Measurements from ENCODE around the gene THSD1.
"Not testable (repeated sequence)": the region's sequence is repeated elsewhere in the genome, so short reads cannot be mapped to it uniquely, and the experiment has no call there.

THSD1 gene

DNA sequence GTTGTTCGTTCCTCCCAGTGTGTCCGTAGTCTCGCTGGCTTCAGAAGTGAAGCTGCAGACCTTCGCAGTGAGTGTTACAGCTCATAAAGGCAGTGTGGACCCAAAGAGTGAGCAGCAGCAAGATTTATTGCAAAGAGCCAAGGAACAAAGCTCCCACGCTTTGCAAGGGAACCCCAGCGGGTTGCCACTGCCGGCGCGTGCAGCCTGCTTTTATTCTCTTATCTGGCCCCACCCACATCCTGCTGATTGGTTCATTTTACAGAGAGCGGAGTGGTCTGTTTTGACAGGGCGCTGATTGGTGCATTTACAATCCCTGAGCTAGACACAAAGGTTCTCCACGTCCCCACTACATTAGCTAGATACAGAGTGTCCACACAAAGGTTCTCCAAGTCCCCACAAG is 1.5 kb upstream of the THSD1 start:
- not testable (repeated sequence) for DNase-seq

GRCh38 chr13:52406629-52407028 is 657 bp upstream of the THSD1 start:
- no peak for DNase-seq

DNA sequence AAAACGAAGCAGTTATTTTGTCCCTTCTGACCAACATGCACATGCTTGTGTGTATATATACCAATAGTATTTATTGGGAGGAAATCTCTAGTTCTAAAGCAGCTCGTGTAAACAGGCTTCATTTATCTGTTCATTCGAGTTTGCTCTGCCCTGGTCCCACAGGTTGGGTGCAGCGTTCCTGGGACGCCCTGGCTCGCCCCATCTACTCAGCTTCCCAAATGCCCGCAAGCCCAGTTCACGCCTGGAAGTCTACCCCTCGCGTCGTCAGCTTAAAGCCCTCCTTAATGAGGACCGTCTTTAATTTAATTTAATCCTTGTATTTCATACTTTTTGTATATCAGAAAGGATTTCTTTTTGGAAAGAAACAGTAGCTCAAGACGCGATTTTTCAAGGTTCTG is 604 bp downstream of the THSD1 start:
- no peak for DNase-seq

DNA sequence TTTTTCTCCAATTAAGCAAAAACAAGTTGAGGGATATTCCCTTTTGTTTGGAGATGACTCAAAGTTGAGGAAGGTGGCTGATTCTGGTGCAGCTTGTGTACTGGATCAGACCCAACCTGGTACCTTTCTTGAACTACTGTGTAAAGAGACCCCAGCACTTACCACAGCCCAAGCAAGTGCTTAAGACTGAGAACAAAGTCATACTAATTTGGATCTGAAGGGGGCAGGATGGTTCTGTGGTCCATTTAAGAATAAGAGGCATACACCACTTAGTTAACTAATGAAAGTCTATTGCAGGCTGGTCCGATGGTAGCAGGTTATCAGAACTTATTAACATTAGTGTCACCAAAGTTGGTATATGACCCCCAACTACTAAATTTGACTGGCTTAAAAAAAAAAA is 6.3 kb downstream of the THSD1 start:
- DNase-seq, result no peak

DNA sequence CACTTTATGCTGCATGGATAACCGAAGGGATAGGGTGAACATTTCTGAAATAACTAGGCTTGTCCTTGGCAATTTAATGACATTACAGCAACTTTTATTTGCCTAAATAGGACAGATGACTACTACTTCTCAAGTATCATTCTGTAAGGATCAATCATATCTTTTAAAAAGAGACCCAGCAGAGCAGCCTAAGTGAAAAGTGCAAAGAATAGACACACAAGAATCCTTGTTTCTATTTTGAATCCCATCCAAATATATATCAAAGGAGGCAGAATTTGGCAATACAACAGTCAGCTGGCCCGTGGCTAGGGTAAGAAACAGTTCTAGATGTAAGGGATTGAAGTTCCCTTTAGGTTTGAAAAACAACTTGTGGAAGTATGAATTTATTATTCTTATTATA is 6.9 kb downstream of the THSD1 start:
- DNase-seq, result no peak

DNA sequence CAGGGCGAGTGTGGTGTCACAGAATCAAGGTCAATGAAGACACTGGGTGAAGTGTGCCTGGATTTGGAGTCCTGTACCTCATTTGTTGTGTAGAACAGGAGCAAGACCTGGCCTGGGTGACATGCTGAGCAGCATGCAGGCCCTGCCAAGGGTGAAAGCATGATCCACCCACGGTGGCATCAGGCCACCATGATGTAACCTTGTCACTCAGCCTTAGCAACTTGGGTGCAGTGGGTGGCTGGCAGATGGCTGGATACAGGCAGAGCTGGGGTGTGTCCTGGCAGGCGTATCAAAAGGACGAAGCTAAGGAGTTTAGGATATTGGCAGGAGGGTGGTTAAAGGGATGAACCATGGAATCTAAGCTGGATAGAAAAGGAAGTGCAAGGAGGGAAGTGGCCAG is 10.3 kb downstream of the THSD1 start:
- DNase-seq, result no peak

GRCh38 chr13:52394586-52394985 is 11.4 kb downstream of the THSD1 start:
- no peak for DNase-seq

DNA sequence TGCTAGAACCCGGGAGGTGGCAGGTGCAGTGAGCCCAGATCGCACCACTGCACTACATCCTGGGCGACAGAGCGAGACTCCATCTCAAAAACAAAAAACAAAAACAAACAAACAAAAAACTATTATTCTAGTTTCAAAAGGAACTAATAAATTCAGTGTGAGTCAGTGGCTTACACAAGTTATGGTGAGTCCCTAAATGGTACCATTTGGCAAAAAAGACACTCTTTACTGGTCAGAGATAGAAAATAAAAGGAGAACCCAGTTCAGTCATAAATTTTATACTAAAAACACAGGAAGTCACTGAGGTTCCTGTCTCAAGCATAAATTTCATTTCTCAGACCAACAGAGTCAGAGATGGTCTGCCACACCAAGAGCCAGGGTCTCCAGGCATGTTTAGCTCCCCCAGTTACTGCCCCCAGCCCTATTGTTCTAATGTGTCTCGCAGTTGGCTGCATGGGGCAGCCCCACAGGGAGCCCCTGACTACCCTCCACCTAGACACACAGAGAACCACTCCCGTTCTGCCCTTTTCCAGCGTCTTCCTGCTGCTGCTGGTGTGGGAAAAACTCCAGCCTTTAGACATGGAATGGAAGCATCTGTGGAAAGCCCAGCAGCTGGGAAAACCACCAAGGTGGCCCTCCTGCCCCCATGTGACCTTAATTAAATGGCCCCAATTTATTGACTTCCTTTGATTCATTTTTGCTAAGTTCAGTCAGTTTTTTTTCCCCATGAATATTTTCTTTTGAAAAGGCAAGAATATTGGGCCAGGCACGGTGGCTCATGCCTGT is 12.2 kb downstream of the THSD1 start:
- DNase-seq, result no peak

- DNase-seq, result no peak
These were observed 18.3 kb downstream of the THSD1 start for GRCh38 chr13:52387721-52388120.

GRCh38 chr13:52385870-52386269 is 20.1 kb downstream of the THSD1 start:
- no peak for DNase-seq

- DNase-seq, result no peak
These were observed 22.6 kb downstream of the THSD1 start for GRCh38 chr13:52383366-52383765.

GRCh38 chr13:52378312-52378711 is 27.7 kb downstream of the THSD1 start:
- no peak for DNase-seq

GRCh38 chr13:52377898-52378297 is 28.1 kb downstream of the THSD1 start:
- DNase-seq, result no peak

DNA sequence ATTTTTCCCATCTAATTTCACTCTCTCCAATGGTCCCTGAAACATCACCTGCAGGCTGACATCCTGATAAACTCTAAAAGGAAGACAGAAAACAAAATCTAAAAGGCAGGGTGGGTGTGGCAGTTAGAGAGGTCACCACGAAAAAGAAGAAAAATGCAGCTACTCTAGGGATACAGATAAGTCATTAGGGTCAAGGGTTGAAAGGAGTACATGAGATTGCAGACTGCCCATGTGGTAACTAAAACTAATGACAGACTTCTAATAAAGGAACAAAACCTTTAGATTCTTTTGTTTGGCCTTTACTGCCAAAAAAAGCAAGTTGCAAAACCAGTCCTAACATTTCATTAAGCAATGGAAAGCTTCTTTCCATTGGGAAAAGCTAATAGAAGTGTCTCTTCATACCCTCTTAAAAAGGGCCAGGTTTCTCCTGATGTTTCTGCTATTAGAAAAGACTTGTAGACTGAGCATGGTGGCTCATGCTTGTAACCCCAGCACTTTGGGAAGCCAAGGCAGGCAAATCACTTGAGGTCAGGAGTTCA is 31.0 kb downstream of the THSD1 start:
- DNase-seq, result no peak

DNA sequence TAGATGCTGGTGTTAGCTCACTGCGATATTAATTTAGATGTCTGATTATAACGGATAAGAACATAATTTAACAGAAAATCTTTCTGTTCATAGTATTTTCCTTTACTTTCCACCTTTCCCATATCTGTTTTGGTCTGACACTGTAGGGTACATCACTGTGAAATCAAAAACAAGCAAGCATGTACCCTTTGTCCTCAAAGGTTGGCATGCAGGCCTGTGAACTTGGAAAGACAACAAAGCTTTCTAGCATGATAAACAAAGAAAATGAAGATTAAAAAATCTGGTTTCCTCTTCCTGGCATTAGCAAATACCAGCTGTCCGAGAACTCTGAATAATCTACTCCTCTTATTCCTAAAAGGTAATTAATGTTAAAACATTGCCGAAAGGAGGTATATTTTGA is 31.6 kb downstream of the THSD1 start:
- DNase-seq, result no peak

- DNase-seq, result not testable (repeated sequence)
These were observed 32.7 kb downstream of the THSD1 start for GRCh38 chr13:52373277-52373676.

- no peak for DNase-seq
These were observed 34.2 kb downstream of the THSD1 start for GRCh38 chr13:52371736-52372247.

- DNase-seq, result no peak
These were observed 39.7 kb downstream of the THSD1 start for GRCh38 chr13:52366291-52366690.

- not testable (repeated sequence) for DNase-seq
These were observed 43.6 kb downstream of the THSD1 start for GRCh38 chr13:52362169-52362887.

GRCh38 chr13:52361225-52361624 is 44.7 kb downstream of the THSD1 start:
- DNase-seq, result no peak

DNA sequence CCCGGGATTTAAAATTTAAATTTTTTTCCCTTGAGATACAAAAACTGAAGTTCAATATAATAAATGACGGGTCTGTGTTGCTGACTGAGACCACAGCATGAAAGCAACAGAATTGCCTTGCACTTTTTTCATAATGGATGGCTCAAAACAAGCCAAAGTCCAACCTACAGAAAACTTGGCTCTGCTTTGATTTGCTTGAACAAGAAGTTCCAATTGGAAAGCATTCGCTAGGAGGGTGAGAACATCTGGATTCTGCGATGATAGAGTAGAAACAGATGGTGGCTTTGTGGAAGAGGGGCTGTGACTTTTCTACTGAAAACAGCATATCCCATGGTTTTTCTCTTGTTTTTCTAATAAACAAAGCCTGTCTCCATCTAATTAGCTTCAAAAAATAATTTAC is 46.4 kb downstream of the THSD1 start:
- DNase-seq, result no peak

GRCh38 chr13:52356327-52356726 is 49.6 kb downstream of the THSD1 start:
- no peak for DNase-seq

GRCh38 chr13:52353193-52353592 is 52.8 kb downstream of the THSD1 start:
- DNase-seq, result no peak
